Peyer's patch (tissue), 4 donors: Measurements from ENCODE around the gene TGM6. TPM values are rescaled to one million over a fixed set of nuclear protein-coding genes. Genes with fewer than 3 reads are reported as not detected.
"Not testable (repeated sequence)": the region's sequence is repeated elsewhere in the genome, so short reads cannot be mapped to it uniquely, and the experiment has no call there.

ENCODE experiments used
- DNase-seq, 3 donors: peaks; one replicate each; pipeline ENCODE4 v3.0.0-alpha.2; 2017 to 2019
- H3K27ac ChIP-seq, 4 donors: fragments of 200-600 bp; sonication (generic); one replicate each; pipeline ENCODE4 v1.5.1; 2016 to 2019
- H3K27me3 ChIP-seq, 2 donors: fragments of 200-600 bp; sonication (generic); one replicate each; pipeline ENCODE4 v1.5.1; 2019
- H3K36me3 ChIP-seq, 3 donors: fragments of 200-600 bp; sonication (generic); one replicate each; pipeline ENCODE4 v1.5.1; 2016 to 2019
- H3K4me1 ChIP-seq, 4 donors: fragments of 200-600 bp; sonication (generic); one replicate each; pipeline ENCODE4 v1.5.1; 2016 to 2019
- H3K4me3 ChIP-seq, 4 donors: fragments of 200-600 bp; sonication (generic); 1 replicate in 3 of 4; 2 replicates in 1 of 4; pipeline ENCODE4 v1.5.1; 2016 to 2019; ENCODE audit warnings: mild to moderate bottlenecking in 1 of 4
- H3K9me3 ChIP-seq, 4 donors: fragments of 200-600 bp; sonication (generic); one replicate each; pipeline ENCODE4 v1.5.1; 2016 to 2019; ENCODE audit warnings: mild to moderate bottlenecking in 1 of 4
- CTCF ChIP-seq, 6 experiments: fragments of 450-650 bp in 4 of 6; fragments of 200-600 bp in 2 of 6; sonication (generic) in 1 of 6; IDR thresholded peaks; one replicate each; pipeline ENCODE4 v1.5.1; 2017 to 2019; ENCODE audit warnings: antibody characterized with exemption in 6 of 6, mild to moderate bottlenecking in 3 of 6, moderate library complexity in 1 of 6
- POLR2A ChIP-seq, 2 donors: fragments of 450-650 bp; IDR thresholded peaks; one replicate each; pipeline ENCODE4 v1.5.1; 2017; ENCODE audit warnings: antibody characterized with exemption in 2 of 2, mild to moderate bottlenecking in 2 of 2, moderate library complexity in 2 of 2
- total RNA-seq, 4 donors: library from RNA; depleted of rRNA; stranded (reverse); fragments of >200 nt; gene quantifications; one replicate each; pipeline ENCODE4 v1.1.0, GENCODE V29; 2016

Gene TGM6
- total RNA-seq, 4 donors from 2014 or later, result not detected

GRCh38 chr20:2402271-2402980 lies 21.7 kb downstream of the TGM6 start:
- H3K4me3 ChIP-seq, result no peak overlapping the region
- H3K27ac ChIP-seq, result no peak overlapping the region
- H3K9me3 ChIP-seq, result no peaks in the 10 kb centered on the region
- no peak for TF ChIP-seq POLR2A (IDR thresholded peaks at IDR 0.05)
- peak in 2 of 6 experiments; percentile 20 for TF ChIP-seq CTCF (IDR thresholded peaks at IDR 0.05)
- H3K36me3 ChIP-seq, result no peaks in the 10 kb centered on the region
- H3K4me1 ChIP-seq, result no peaks in the 10 kb centered on the region
- H3K27me3 ChIP-seq, result no peaks in the 10 kb centered on the region
- no peak for DNase-seq

- DNase-seq, result no peak
- Histone ChIP-seq H3K4me1 (no peaks in the 10 kb centered on the region), H3K9me3 (no peaks in the 10 kb centered on the region), H3K4me3 (no peak overlapping the region), H3K36me3 (no peaks in the 10 kb centered on the region), H3K27ac (no peak overlapping the region), H3K27me3 (no peaks in the 10 kb centered on the region)
- no peak for TF ChIP-seq POLR2A (IDR thresholded peaks at IDR 0.05)
- TF ChIP-seq CTCF (IDR thresholded peaks at IDR 0.05), result no peak
Observed at GRCh38 chr20:2403291-2404052, 22.8 kb downstream of the TGM6 start.

DNA sequence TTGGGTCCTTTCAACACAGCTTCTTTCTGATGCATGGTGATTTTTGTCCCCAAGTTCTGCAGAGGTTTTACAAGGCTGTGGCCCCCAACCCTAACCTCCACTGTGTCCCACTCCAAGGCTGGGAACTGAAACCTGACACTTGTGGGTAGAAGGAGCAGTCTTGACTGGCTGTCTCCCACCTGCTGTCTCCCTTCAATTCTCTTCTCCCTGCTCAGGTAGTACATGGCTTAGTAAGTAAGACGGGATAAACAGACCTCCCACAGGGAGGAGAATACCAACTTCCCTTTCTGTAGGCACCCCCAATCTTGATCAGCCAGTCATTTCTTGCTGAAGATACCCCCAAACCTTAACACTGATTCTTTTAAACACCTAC lies 25.0 kb downstream of the TGM6 start:
- TF ChIP-seq CTCF (IDR thresholded peaks at IDR 0.05) (no peak), POLR2A (IDR thresholded peaks at IDR 0.05) (no peak)
- Histone ChIP-seq H3K27ac (no peak overlapping the region), H3K4me1 (no peaks in the 10 kb centered on the region), H3K27me3 (no peaks in the 10 kb centered on the region), H3K36me3 (no peaks in the 10 kb centered on the region), H3K4me3 (no peak overlapping the region), H3K9me3 (no peaks in the 10 kb centered on the region)
- no peak for DNase-seq

DNA sequence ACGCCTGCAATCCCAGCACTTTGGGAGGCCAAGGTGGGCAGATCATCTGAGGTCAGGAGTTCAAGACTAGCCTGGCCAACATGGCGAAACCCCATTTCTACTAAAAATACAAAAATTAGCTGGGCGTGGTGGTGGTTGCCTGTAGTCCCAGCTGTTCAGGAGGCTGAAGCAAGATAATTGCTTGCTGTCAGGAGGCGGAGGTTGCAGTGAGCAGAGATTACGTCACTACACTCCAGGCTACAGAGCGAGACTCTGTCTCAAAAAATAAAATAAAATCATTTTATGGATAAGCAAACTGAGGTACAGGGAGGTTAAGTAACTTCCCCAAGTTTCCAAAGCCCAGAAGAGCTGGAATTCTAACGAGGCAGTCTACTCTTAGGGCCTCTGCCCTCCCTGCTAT lies 26.7 kb downstream of the TGM6 start:
- not testable (repeated sequence) for H3K27me3 ChIP-seq

GRCh38 chr20:2408111-2408510 lies 27.4 kb downstream of the TGM6 start:
- no peaks in the 10 kb centered on the region for H3K9me3 ChIP-seq
- DNase-seq, result no peak
- H3K36me3 ChIP-seq, result no peaks in the 10 kb centered on the region
- no peak overlapping the region for H3K4me3 ChIP-seq
- TF ChIP-seq POLR2A (IDR thresholded peaks at IDR 0.05) (no peak), CTCF (IDR thresholded peaks at IDR 0.05) (no peak)
- no peaks in the 10 kb centered on the region for H3K27me3 ChIP-seq
- H3K4me1 ChIP-seq, result no peaks in the 10 kb centered on the region
- no peak overlapping the region for H3K27ac ChIP-seq

More for the DNA sequence above, 26.7 kb downstream of the TGM6 start:
- DNase-seq, H3K9me3 ChIP-seq, H3K4me3 ChIP-seq, H3K4me1 ChIP-seq, H3K36me3 ChIP-seq, H3K27ac ChIP-seq: not testable (repeated sequence)

DNA sequence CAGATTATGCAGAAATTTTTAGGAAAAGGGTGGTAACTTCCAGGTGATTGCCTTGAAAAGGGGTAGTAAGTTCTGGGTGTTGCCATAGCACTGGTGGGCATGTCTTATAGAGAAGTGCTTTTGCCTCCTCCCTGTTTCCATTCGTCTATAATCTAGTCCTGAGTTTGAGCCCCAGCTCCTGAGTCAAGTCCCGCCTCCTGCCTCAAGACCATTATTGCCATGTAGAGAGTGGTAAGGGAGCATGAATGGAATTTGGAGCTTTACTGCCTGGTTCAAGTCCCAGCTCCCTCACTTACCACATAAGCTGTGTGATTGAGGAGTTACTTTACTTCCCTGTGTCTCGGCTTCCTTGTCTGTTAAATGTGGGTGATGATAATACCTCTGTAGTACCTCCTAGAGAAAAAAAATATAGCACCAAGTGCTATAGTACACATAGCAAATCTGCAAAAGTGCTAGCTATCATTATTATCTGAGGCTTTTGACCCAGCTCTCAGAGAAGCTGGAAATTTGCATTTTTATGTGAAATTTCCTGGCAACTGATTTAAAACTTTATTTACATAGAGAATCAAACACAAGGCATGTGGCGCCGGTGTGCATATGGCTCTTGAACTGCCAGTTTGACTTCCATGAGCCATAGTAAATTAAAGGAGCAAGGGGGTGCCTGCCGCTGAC lies 36.0 kb downstream of the TGM6 start:
- Histone ChIP-seq H3K4me3 (no peak overlapping the region), H3K27me3 (no peaks in the 10 kb centered on the region), H3K9me3 (no peaks in the 10 kb centered on the region), H3K4me1 (no peaks in the 10 kb centered on the region), H3K27ac (no peak overlapping the region), H3K36me3 (no peaks in the 10 kb centered on the region)
- TF ChIP-seq POLR2A (IDR thresholded peaks at IDR 0.05) (no peak), CTCF (IDR thresholded peaks at IDR 0.05) (no peak)
- no peak for DNase-seq
